Measurements from ENCODE around the gene CFAP65.
A peak's percentile ranks its signal among the peaks of the same experiment; 100 is the strongest.

Gene CFAP65

DNA sequence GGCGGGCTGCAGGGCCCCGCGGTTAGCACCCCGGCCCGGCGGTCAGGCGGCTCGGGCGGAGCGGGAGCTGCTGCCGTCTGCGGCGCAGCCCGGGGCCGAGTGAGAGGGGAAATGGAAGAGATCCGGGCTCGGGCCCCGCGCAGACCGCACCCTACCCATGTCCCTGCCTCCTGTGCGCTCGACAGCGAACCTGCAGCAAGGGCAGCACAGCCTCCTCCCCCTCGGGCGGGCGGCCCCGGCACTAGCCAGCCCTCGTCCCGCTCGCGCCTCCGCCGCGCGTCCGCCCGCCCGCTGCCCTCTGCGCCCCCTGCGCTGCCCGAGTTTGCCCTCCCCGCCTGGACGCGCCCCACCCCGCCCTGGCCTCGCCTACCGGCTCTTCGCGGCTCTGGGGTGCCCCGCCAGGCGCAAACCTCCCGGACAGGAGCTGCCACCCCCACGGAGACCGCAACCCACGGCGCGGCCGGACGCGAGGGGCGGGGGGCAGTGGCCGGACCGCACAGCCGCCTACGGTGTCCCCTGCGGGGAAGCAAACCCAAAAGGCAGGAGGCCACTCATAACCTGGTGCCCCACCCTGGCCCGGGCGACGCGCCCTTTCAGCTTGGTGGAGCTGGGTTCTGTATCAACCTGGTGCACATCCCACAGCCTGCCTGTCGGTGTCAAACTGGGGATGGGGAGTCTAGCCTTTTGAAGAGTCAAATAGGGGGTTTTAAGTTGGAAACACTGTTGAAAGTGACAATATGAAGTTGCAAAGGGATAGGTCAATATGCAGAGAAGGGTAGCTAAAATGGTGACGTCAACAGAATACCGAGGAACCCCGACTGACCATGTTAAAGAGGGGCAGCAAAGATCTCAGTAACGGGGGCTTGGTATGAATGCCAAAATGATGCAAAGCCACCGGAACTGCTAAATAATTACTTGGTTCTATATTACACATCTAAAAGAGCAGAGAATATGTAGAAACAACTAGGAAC is 19.8 kb upstream of the CFAP65 start, which contains the start of gene IHH:
TSS of gene IHH (minus strand) at position 101 of the 971 bp plus-strand sequence. CDS start 454 bp downstream, outside the sequence.
- TF ChIP-seq, protein P1, sequence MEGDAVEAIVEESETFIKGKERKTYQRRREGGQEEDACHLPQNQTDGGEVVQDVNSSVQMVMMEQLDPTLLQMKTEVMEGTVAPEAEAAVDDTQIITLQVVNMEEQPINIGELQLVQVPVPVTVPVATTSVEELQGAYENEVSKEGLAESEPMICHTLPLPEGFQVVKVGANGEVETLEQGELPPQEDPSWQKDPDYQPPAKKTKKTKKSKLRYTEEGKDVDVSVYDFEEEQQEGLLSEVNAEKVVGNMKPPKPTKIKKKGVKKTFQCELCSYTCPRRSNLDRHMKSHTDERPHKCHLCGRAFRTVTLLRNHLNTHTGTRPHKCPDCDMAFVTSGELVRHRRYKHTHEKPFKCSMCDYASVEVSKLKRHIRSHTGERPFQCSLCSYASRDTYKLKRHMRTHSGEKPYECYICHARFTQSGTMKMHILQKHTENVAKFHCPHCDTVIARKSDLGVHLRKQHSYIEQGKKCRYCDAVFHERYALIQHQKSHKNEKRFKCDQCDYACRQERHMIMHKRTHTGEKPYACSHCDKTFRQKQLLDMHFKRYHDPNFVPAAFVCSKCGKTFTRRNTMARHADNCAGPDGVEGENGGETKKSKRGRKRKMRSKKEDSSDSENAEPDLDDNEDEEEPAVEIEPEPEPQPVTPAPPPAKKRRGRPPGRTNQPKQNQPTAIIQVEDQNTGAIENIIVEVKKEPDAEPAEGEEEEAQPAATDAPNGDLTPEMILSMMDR (IDR thresholded peaks at IDR 0.05; ENCODE audit: low read length, missing control alignments), result no peak
- DNase-seq (ENCODE audit: low read depth), result no peak
- H3K4me3 ChIP-seq (replicated peaks; ENCODE audit: low read depth, low read length), result no peak within 1 kb of the TSS

DNA sequence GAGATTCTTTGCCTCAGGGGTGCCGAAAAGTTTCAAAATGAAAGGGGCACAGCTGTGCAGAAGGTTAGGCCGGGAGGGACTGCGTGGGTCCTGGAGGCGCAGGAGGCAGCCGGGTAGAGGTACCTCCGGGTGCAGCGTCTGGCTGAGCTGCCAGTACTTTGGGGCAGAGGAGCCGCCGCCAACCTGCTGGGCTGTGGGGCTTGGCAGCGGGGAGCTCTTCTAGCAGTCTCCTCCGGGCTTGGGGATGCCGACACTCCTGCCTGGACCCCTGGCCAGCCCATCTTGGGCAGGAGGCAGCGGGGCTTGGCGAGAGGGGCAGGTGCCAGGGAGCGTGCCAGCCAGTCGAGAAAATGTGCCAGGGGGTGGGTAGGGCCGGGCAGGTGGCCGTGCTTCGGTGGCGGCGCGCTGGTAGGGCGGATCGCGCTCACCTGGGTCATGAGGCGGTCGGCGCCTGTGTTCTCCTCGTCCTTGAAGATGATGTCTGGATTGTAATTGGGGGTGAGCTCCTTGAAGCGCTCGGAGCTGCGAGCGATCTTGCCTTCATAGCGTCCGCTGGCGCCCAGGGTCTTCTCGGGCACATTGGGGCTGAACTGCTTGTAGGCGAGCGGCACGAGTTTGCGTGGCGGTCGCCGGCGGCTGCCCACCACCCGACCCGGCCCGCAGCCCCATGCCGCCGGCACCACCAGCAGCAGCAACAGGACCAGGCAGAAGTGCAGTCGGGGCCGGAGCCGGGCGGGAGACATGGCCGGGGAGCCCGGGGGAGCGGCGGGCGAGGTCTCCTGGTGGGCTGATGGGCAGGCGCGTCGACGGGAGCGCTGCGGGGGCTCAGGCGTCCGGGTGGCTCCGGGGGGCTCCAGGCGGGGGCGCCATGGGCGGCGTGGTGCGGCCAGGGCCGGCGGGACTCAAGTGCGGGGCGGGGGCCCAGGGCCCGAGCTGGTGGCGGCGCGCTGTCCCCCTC is 18.7 kb upstream of the CFAP65 start:
- no peak overlapping the region for H3K4me3 ChIP-seq (replicated peaks; ENCODE audit: low read depth, low read length)
- DNase-seq (ENCODE audit: low read depth), result no peak
- TF ChIP-seq, protein P1 (IDR thresholded peaks at IDR 0.05; ENCODE audit: low read length, missing control alignments), result no peak

DNA sequence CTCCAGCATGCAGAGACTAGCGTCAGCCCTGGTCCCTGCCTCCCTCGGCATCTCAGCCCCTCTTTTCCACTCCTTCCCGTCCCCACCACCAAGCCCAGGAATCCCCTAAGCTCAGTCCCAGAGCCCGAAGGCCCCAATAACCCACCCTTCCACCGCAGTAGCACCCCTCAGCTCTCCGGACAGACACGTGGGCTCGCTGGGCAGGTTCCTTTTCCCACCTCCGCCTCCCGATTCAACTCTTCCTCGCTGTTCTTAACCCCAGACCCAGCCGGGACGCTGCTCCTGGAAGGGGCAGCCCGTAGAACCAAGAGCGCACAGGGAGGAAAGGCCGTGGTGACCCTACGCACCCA is 18.0 kb upstream of the CFAP65 start:
- DNase-seq (ENCODE audit: low read depth), result no peak

DNA sequence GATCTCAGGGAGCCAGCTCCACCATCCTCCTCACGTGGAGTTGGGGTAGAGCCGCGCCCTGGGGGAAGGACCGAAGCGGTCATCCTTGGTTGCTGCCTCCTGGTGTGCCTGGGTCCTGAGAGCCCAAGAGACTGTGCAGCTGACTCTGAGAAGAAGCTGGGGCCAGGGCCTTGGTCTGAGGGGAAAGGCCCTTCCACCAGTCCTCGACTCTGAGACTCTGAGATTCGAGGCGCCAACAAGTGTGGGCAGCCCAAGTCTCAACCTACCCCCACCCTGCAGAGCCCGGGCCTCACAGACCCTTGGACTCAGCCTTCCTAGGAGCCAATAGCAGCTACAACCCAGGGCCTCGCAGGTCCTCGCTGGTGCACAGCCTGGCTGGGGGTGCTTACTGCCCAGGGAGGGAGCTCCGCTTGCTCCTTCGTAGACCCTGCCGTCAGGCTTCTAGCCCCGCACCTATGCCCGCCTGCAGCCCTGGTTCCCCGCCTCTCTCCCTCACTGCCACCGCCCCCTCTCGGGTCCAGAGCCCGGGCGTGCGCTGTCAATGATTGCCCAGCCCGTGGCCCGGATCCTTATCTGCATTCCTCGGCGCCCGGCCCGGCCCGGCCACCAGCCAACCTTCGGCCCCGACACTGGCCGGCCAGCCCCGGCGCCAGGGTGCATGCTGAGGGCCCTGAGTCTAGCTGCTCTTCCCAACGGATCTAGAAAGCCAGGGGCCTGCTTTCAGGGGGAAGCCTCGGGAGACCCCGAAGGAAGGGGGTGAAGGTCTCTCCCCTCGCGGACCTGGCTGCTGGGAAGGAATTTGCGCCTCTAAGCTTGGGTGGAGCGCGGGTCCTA is 17.4 kb upstream of the CFAP65 start:
- no peak for DNase-seq (ENCODE audit: low read depth)
- no peak overlapping the region for H3K4me3 ChIP-seq (replicated peaks; ENCODE audit: low read depth, low read length)
- TF ChIP-seq, protein P1 (IDR thresholded peaks at IDR 0.05; ENCODE audit: low read length, missing control alignments), result no peak

More for the DNA sequence above, 18.0 kb upstream of the CFAP65 start:
- no peak overlapping the region for H3K4me3 ChIP-seq (replicated peaks; ENCODE audit: low read depth, low read length)
- TF ChIP-seq, protein P1 (IDR thresholded peaks at IDR 0.05; ENCODE audit: low read length, missing control alignments), result no peak

DNA sequence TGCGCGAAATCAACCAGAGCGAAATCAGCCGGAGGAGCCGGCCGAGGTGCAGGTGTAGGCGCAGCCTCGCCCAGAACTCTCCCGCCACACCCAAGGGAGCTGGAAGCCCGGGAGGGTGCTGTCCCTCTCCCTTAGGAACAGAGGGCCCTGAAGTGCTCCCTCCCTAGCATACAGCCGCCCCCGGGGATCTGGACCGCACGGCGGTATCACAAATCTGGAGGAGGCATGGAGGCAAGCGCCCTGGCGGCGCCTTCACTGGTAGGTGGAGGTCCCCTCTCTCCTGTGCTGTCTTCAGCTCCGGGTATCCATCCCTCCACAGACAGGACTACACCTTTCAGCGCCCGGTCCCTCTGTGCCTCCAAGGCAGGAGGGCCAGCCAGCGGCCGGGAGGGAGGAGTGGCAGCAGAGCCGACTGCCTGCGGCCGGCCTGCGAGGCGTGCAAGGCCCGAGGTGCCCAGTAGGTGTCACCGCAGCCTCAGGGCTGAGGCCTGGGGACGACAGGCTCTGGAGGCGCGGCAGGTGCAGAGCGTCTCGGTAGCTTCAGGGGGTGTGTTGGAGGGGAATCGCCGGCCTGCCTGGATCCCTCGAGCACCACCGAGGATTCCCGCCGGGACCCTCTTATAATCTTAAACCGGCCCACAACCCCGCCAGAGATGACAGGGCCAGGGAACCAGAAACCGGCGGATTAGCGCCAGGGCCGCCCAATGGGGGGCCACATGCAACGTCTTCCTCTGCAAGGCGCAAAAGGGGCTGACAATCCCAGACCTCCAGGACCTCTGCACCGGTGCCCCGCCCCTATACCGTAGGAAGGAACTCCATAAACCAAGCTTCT is 16.6 kb upstream of the CFAP65 start:
- DNase-seq (ENCODE audit: low read depth), result peak; percentile 73
- no peak overlapping the region for H3K4me3 ChIP-seq (replicated peaks; ENCODE audit: low read depth, low read length)
- TF ChIP-seq, protein P1 (IDR thresholded peaks at IDR 0.05; ENCODE audit: low read length, missing control alignments), result peak; percentile 85

All from fibroblast of pulmonary artery (primary cell).